ENCODE measurements around the gene NECTIN2.

The NECTIN2 gene

DNA sequence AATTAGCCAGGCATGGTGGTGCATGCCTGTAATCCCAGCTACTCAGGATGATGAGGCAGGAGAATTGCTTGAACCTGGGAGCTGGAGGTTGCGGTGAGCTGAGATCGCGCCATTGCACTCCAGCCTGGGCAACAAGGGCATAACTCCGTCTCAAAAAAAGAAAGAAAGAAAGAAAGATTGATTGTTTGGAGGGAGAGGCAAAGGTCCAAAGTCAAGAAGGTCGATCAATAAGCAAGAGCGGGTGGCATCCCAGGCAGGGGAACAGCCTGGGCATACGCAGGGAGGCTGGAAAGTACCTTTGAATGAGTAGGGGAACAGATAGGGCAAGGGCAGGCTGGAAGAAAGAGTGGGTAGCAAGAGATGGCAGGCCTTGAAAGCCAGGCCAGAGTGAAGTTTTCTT, 84.0 kb downstream of the NECTIN2 start:
- H3K27ac ChIP-seq = no peak overlapping the region
- TF ChIP-seq, protein P1, sequence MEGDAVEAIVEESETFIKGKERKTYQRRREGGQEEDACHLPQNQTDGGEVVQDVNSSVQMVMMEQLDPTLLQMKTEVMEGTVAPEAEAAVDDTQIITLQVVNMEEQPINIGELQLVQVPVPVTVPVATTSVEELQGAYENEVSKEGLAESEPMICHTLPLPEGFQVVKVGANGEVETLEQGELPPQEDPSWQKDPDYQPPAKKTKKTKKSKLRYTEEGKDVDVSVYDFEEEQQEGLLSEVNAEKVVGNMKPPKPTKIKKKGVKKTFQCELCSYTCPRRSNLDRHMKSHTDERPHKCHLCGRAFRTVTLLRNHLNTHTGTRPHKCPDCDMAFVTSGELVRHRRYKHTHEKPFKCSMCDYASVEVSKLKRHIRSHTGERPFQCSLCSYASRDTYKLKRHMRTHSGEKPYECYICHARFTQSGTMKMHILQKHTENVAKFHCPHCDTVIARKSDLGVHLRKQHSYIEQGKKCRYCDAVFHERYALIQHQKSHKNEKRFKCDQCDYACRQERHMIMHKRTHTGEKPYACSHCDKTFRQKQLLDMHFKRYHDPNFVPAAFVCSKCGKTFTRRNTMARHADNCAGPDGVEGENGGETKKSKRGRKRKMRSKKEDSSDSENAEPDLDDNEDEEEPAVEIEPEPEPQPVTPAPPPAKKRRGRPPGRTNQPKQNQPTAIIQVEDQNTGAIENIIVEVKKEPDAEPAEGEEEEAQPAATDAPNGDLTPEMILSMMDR (conservative IDR thresholded peaks at IDR 0.05) = no peak

DNA sequence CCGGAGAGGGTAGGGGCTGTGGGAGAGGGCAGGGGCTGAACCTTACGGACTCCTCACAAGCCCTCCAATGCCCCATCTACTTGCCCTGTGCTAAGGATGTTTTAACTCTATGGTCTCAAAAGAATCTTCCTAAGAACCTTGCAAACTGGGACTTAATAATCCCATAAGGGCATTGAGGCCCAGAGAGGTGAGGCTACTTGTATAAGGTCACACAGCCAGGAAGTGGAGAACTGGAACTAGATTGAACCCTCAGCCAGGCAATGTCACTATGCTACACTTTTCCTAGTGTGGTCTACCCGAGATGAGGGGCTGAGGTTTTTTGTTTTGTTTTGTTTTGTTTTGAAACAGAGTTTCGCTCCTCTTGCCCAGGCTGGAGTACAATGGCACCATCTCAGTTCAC, 85.4 kb downstream of the NECTIN2 start:
- H3K27ac ChIP-seq = no peak overlapping the region
- TF ChIP-seq, protein P1 (conservative IDR thresholded peaks at IDR 0.05) = no peak
